Activated CD4-positive, alpha-beta T cell treated with anti-CD3 and anti-CD28 coated beads, Interleukin-2, amount 10 ng/mL, durations not matched to agents 24 days and 14 days (primary cell): ENCODE measurements around the gene FARP1. TPM values are rescaled to one million over a fixed set of nuclear protein-coding genes. Genes with fewer than 3 reads are reported as not detected.

Experiments used
- DNase-seq: peaks from one replicate; pipeline ENCODE4 v3.0.0; 2022
- H3K27ac Mint-ChIP-seq: one replicate; pipeline ENCODE4 v1.8.0; 2022; ENCODE audit warnings: mild to moderate bottlenecking, mixed read lengths
- H3K27me3 Mint-ChIP-seq: one replicate; pipeline ENCODE4 v1.8.0; 2022; ENCODE audit warnings: mixed read lengths
- H3K36me3 Mint-ChIP-seq: one replicate; pipeline ENCODE4 v1.8.0; 2022; ENCODE audit warnings: low read depth, mild to moderate bottlenecking, mixed read lengths
- H3K4me1 Mint-ChIP-seq: one replicate; pipeline ENCODE4 v1.8.0; 2021; ENCODE audit warnings: mixed read lengths
- H3K4me3 Mint-ChIP-seq: one replicate; pipeline ENCODE4 v1.8.0; 2022; ENCODE audit warnings: mild to moderate bottlenecking, moderate library complexity, mixed read lengths
- H3K9me3 Mint-ChIP-seq: one replicate; pipeline ENCODE4 v1.8.0; 2021; ENCODE audit warnings: mixed read lengths
- intact Hi-C: fragments of 100-400 bp; cut with micrococcal nuclease; formaldehyde crosslinking; loops from one replicate; pipeline ENCODE4 v1.15.1; 2023
- total RNA-seq: library from RNA; stranded (reverse); gene quantifications from 2 replicates; pipeline ENCODE4 v1.2.3, GENCODE V29; 2022

FARP1 gene
- total RNA-seq, 1 donor from 2014 or later = 0.37 TPM

GRCh38 chr13:98173431-98174152 lies 30.7 kb downstream of the FARP1 start:
- Mint-ChIP-seq H3K27ac (no peak overlapping the region), H3K9me3 (no peaks in the 10 kb centered on the region), H3K27me3 (peaks cover 6% of the 10 kb centered on the region), H3K4me1 (no peaks in the 10 kb centered on the region), H3K36me3 (no peaks in the 10 kb centered on the region), H3K4me3 (no peak overlapping the region)
- intact Hi-C loops = no loop called here
- no peak for DNase-seq

- no peak for DNase-seq
- H3K4me3 Mint-ChIP-seq = no peak overlapping the region
- peaks cover 6% of the 10 kb centered on the region for H3K27me3 Mint-ChIP-seq
- no peak overlapping the region for H3K27ac Mint-ChIP-seq
- no peaks in the 10 kb centered on the region for H3K4me1 Mint-ChIP-seq
- H3K9me3 Mint-ChIP-seq = no peaks in the 10 kb centered on the region
- no peaks in the 10 kb centered on the region for H3K36me3 Mint-ChIP-seq
- intact Hi-C loops = no loop called here
These were observed 31.4 kb downstream of the FARP1 start for GRCh38 chr13:98174307-98174706.

GRCh38 chr13:98175043-98175442 lies 32.1 kb downstream of the FARP1 start:
- no peak overlapping the region for H3K4me3 Mint-ChIP-seq
- no peak for DNase-seq
- no peak overlapping the region for H3K27ac Mint-ChIP-seq
- intact Hi-C loops = no loop called here
- H3K27me3 Mint-ChIP-seq = peaks cover 4% of the 10 kb centered on the region
- H3K4me1 Mint-ChIP-seq = peaks cover under 1% of the 10 kb centered on the region
- H3K9me3 Mint-ChIP-seq = no peaks in the 10 kb centered on the region
- H3K36me3 Mint-ChIP-seq = no peaks in the 10 kb centered on the region

GRCh38 chr13:98175823-98176222 lies 32.9 kb downstream of the FARP1 start:
- intact Hi-C loops = no loop called here
- Mint-ChIP-seq H3K9me3 (no peaks in the 10 kb centered on the region), H3K36me3 (no peaks in the 10 kb centered on the region), H3K4me1 (peaks cover 3% of the 10 kb centered on the region), H3K27ac (no peak overlapping the region), H3K27me3 (peaks cover 4% of the 10 kb centered on the region), H3K4me3 (no peak overlapping the region)
- no peak for DNase-seq

GRCh38 chr13:98176777-98177608 lies 34.1 kb downstream of the FARP1 start, which contains the start of gene RNF113B:
Gene RNF113B (minus strand): TSS chr13:98177269. CDS start chr13:98177236, 33 bp downstream.
- H3K36me3 Mint-ChIP-seq = no peaks in the 10 kb centered on the region
- DNase-seq = no peak
- H3K4me1 Mint-ChIP-seq = peaks cover 3% of the 10 kb centered on the region
- peaks cover 4% of the 10 kb centered on the region for H3K27me3 Mint-ChIP-seq
- H3K4me3 Mint-ChIP-seq = no peak within 1 kb of the TSS
- intact Hi-C loops = no loop called here
- no peak within 1 kb of the TSS for H3K27ac Mint-ChIP-seq
- H3K9me3 Mint-ChIP-seq = no peaks in the 10 kb centered on the region

GRCh38 chr13:98180092-98180491 lies 37.2 kb downstream of the FARP1 start:
- DNase-seq = no peak
- H3K36me3 Mint-ChIP-seq = no peaks in the 10 kb centered on the region
- H3K27me3 Mint-ChIP-seq = no peaks in the 10 kb centered on the region
- H3K27ac Mint-ChIP-seq = no peak overlapping the region
- H3K4me1 Mint-ChIP-seq = peaks cover 3% of the 10 kb centered on the region
- H3K9me3 Mint-ChIP-seq = no peaks in the 10 kb centered on the region
- intact Hi-C loops = no loop called here
- no peak overlapping the region for H3K4me3 Mint-ChIP-seq

GRCh38 chr13:98181111-98181815 lies 38.4 kb downstream of the FARP1 start:
- Mint-ChIP-seq H3K4me1 (peaks cover 3% of the 10 kb centered on the region), H3K27ac (no peak overlapping the region), H3K9me3 (no peaks in the 10 kb centered on the region), H3K27me3 (no peaks in the 10 kb centered on the region), H3K4me3 (no peak overlapping the region), H3K36me3 (no peaks in the 10 kb centered on the region)
- DNase-seq = no peak
- intact Hi-C loops = no loop called here

- Mint-ChIP-seq H3K4me3 (no peak overlapping the region), H3K27ac (no peak overlapping the region), H3K27me3 (no peaks in the 10 kb centered on the region), H3K36me3 (no peaks in the 10 kb centered on the region), H3K9me3 (no peaks in the 10 kb centered on the region), H3K4me1 (peaks cover 3% of the 10 kb centered on the region)
- intact Hi-C loops = no loop called here
- no peak for DNase-seq
These were observed 39.3 kb downstream of the FARP1 start for GRCh38 chr13:98182153-98182552.

- Mint-ChIP-seq H3K27ac (no peak overlapping the region), H3K4me1 (peaks cover 3% of the 10 kb centered on the region), H3K27me3 (no peaks in the 10 kb centered on the region), H3K9me3 (no peaks in the 10 kb centered on the region), H3K4me3 (no peak overlapping the region), H3K36me3 (no peaks in the 10 kb centered on the region)
- no peak for DNase-seq
- intact Hi-C loops = no loop called here
These were observed 39.7 kb downstream of the FARP1 start for GRCh38 chr13:98182589-98182988.

GRCh38 chr13:98184792-98185191 lies 41.9 kb downstream of the FARP1 start:
- no peaks in the 10 kb centered on the region for H3K27me3 Mint-ChIP-seq

GRCh38 chr13:98187155-98187964 lies 44.5 kb downstream of the FARP1 start:
- Mint-ChIP-seq H3K27me3 (no peaks in the 10 kb centered on the region), H3K9me3 (no peaks in the 10 kb centered on the region), H3K27ac (no peak overlapping the region), H3K4me1 (no peaks in the 10 kb centered on the region), H3K36me3 (no peaks in the 10 kb centered on the region), H3K4me3 (no peak overlapping the region)
- intact Hi-C loops = no loop called here
- DNase-seq = no peak

More at GRCh38 chr13:98184792-98185191, 41.9 kb downstream of the FARP1 start:
- DNase-seq = no peak
- H3K36me3 Mint-ChIP-seq = no peaks in the 10 kb centered on the region
- no peaks in the 10 kb centered on the region for H3K9me3 Mint-ChIP-seq
- H3K4me3 Mint-ChIP-seq = no peak overlapping the region
- peaks cover 3% of the 10 kb centered on the region for H3K4me1 Mint-ChIP-seq
- intact Hi-C loops = no loop called here
- H3K27ac Mint-ChIP-seq = no peak overlapping the region

GRCh38 chr13:98187965-98188261 lies 45.0 kb downstream of the FARP1 start:
- no peaks in the 10 kb centered on the region for H3K27me3 Mint-ChIP-seq
- H3K36me3 Mint-ChIP-seq = no peaks in the 10 kb centered on the region
- H3K4me1 Mint-ChIP-seq = no peaks in the 10 kb centered on the region
- no peak overlapping the region for H3K27ac Mint-ChIP-seq
- no peak for DNase-seq
- H3K9me3 Mint-ChIP-seq = no peaks in the 10 kb centered on the region
- intact Hi-C loops = no loop called here
- no peak overlapping the region for H3K4me3 Mint-ChIP-seq

GRCh38 chr13:98188544-98189166 lies 45.8 kb downstream of the FARP1 start:
- Mint-ChIP-seq H3K27me3 (no peaks in the 10 kb centered on the region), H3K4me3 (no peak overlapping the region), H3K36me3 (no peaks in the 10 kb centered on the region), H3K27ac (no peak overlapping the region), H3K9me3 (no peaks in the 10 kb centered on the region), H3K4me1 (no peaks in the 10 kb centered on the region)
- no peak for DNase-seq
- intact Hi-C loops = no loop called here
